Nephron progenitor cell (in vitro differentiated cells): ENCODE results near the gene CTNNA2.
A peak's percentile ranks its signal among the peaks of the same experiment; 100 is the strongest.

Experiments
- DNase-seq: peaks from one replicate; pipeline ENCODE4 v3.0.0; 2021
- H3K27ac Mint-ChIP-seq: 2 replicates; pipeline ENCODE4 v1.8.0; 2021; ENCODE audit warnings: mild to moderate bottlenecking, moderate library complexity, mixed read lengths
- H3K27me3 Mint-ChIP-seq: 2 replicates; pipeline ENCODE4 v1.8.0; 2021; ENCODE audit warnings: mild to moderate bottlenecking, low read depth, mixed read lengths; ENCODE audit not compliant: poor library complexity
- H3K36me3 Mint-ChIP-seq: 2 replicates; pipeline ENCODE4 v1.8.0; 2021; ENCODE audit warnings: low read depth, mixed read lengths
- H3K4me1 Mint-ChIP-seq: 2 replicates; pipeline ENCODE4 v1.8.0; 2021; ENCODE audit warnings: mixed read lengths
- H3K4me3 Mint-ChIP-seq: 2 replicates; pipeline ENCODE4 v1.8.0; 2021; ENCODE audit warnings: mild to moderate bottlenecking, moderate library complexity, mixed read lengths
- H3K9me3 Mint-ChIP-seq: 2 replicates; pipeline ENCODE4 v1.8.0; 2021; ENCODE audit warnings: mild to moderate bottlenecking, moderate library complexity, mixed read lengths
- TF ChIP-seq, protein P1 (sequence below): fragments of 200-600 bp; sonication (generic); IDR thresholded peaks from 2 replicates; pipeline ENCODE4 v1.5.0; 2021; ENCODE audit warnings: antibody characterized with exemption

The CTNNA2 gene

GRCh38 chr2:79985571-79985970, 472.7 kb downstream of the CTNNA2 start:
- Mint-ChIP-seq H3K36me3 (no peaks in the 10 kb centered on the region), H3K9me3 (no peaks in the 10 kb centered on the region), H3K27ac (no peak overlapping the region), H3K4me3 (no peak overlapping the region), H3K4me1 (no peaks in the 10 kb centered on the region), H3K27me3 (peaks cover 3% of the 10 kb centered on the region)
- TF ChIP-seq, protein P1, sequence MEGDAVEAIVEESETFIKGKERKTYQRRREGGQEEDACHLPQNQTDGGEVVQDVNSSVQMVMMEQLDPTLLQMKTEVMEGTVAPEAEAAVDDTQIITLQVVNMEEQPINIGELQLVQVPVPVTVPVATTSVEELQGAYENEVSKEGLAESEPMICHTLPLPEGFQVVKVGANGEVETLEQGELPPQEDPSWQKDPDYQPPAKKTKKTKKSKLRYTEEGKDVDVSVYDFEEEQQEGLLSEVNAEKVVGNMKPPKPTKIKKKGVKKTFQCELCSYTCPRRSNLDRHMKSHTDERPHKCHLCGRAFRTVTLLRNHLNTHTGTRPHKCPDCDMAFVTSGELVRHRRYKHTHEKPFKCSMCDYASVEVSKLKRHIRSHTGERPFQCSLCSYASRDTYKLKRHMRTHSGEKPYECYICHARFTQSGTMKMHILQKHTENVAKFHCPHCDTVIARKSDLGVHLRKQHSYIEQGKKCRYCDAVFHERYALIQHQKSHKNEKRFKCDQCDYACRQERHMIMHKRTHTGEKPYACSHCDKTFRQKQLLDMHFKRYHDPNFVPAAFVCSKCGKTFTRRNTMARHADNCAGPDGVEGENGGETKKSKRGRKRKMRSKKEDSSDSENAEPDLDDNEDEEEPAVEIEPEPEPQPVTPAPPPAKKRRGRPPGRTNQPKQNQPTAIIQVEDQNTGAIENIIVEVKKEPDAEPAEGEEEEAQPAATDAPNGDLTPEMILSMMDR: no peak
- DNase-seq: no peak

DNA sequence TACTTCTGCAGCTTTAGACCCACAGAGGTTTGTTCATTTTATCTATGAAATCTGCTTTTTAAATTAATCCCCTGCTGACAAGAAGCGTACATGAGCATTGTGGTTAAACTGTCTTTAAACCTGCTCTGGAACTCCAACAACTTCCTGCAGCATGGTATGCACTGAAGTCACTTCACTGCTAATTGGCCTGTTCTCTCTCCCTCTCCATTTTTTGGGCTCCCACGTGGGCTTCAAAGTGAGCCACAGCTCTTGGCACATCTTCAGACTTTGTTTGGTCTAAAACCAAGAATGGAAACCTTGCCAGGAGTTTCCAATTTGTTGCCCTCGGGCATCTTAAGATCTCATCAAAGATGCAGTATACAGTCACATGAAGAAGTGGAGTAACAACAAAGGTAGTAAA, 480.3 kb downstream of the CTNNA2 start:
- TF ChIP-seq, protein P1: no peak
- Mint-ChIP-seq H3K4me1 (no peaks in the 10 kb centered on the region), H3K4me3 (no peak overlapping the region), H3K9me3 (no peaks in the 10 kb centered on the region), H3K27me3 (peaks cover 5% of the 10 kb centered on the region), H3K36me3 (no peaks in the 10 kb centered on the region), H3K27ac (no peak overlapping the region)
- no peak for DNase-seq

DNA sequence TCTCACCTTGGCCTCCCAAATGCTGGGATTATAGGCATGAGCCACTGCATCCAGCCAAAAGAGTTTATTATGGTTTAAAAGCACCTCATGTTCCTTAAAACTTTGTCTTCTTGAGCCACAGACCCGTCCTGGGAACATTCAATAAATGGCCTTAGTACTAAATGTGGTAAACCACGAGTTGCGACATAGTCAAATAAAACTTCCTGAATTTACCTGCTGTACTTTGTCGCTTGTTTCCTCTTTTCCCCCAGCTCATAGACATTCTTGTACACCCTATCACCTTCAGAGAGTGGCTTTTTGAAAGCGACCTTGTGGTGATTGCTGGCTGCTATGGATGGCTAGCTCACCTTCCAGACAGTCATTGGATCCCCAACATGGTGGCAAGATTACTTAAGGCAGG, 481.3 kb downstream of the CTNNA2 start:
- DNase-seq: no peak

DNA sequence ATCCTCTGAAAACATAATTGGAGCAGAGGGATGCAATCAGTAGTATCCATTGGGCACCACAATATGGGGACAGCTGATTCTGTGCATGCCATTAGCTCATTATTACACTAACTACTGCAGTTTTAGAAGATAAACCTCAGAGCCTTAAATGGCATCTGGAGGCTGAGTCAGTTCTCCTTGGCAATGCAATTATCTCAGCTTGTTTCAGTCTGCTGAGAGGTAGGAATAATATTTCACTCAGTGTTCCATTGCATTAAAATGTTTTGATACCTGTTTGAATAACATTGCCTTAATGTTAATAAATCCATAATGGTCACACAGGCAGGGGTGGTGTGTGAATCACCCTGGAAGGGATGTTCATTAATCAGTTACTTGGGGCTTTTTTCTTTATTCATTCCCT, 482.1 kb downstream of the CTNNA2 start:
- Mint-ChIP-seq H3K27me3 (peaks cover 7% of the 10 kb centered on the region), H3K9me3 (no peaks in the 10 kb centered on the region), H3K4me1 (no peaks in the 10 kb centered on the region), H3K36me3 (no peaks in the 10 kb centered on the region), H3K27ac (no peak overlapping the region), H3K4me3 (no peak overlapping the region)
- DNase-seq: no peak
- TF ChIP-seq, protein P1: no peak

More for the DNA sequence above, 481.3 kb downstream of the CTNNA2 start:
- no peak overlapping the region for H3K27ac Mint-ChIP-seq
- H3K27me3 Mint-ChIP-seq: peaks cover 7% of the 10 kb centered on the region
- H3K9me3 Mint-ChIP-seq: no peaks in the 10 kb centered on the region
- H3K36me3 Mint-ChIP-seq: no peaks in the 10 kb centered on the region
- TF ChIP-seq, protein P1: no peak
- H3K4me1 Mint-ChIP-seq: no peaks in the 10 kb centered on the region
- no peak overlapping the region for H3K4me3 Mint-ChIP-seq

DNA sequence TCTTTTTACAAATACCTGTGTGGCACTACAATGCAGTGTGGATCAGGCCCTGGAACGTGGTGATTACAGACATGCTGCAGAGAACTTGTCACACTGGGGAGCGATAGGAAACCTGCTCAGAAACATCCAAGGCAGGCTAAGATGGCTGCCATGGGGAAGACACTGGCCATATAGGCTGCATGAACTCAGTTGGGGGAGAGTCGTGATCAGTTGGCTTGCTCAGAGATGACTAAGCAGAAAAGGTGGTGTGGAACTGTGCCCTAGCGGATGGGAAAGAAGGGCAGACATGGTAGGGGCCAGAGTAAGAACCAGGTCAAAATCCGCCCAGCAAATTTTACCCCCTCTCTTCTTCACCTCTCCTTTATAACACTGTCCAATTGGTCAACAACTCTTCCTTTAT, 483.9 kb downstream of the CTNNA2 start:
- Mint-ChIP-seq H3K36me3 (no peaks in the 10 kb centered on the region), H3K27ac (peak overlapping the region; percentile 11), H3K9me3 (no peaks in the 10 kb centered on the region), H3K4me3 (no peak overlapping the region), H3K27me3 (peaks cover 2% of the 10 kb centered on the region), H3K4me1 (no peaks in the 10 kb centered on the region)
- no peak for DNase-seq
- TF ChIP-seq, protein P1: no peak

DNA sequence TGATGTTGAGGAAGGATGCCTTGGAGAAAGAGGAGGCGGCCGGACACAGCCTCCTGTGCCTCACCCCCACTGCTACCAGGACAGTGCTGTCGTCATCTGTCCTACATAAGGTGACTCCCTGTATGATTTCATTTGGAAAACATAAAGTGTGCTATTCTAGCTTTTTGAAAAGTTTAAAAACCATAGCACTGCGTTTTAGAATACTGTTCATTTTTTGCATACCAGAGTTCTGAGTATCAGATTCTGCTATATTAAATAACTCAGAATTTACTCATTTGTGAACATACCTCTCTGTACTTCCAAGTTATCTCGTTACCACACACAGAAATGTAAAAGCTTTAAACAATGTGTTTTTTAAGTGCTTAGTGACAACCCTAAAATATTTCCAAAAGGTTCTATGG, 488.9 kb downstream of the CTNNA2 start:
- no peaks in the 10 kb centered on the region for H3K36me3 Mint-ChIP-seq
- TF ChIP-seq, protein P1: no peak
- H3K27me3 Mint-ChIP-seq: peaks cover 8% of the 10 kb centered on the region
- H3K9me3 Mint-ChIP-seq: no peaks in the 10 kb centered on the region
- peaks cover 8% of the 10 kb centered on the region for H3K4me1 Mint-ChIP-seq
- no peak overlapping the region for H3K4me3 Mint-ChIP-seq
- no peak overlapping the region for H3K27ac Mint-ChIP-seq
- DNase-seq: no peak
